Activated CD4-positive, CD25-positive, alpha-beta regulatory T cell (primary cell): ENCODE results near the gene SLC37A1.
A peak's percentile ranks its signal among the peaks of the same experiment; 100 is the strongest.
"Not testable (repeated sequence)": the region's sequence is repeated elsewhere in the genome, so short reads cannot be mapped to it uniquely, and the experiment has no call there.

Source experiments
- DNase-seq, 4 experiments: peaks; one replicate each; lab custom pipeline; 2025; lab: John Stamatoyannopoulos, UW

The SLC37A1 gene

GRCh38 chr21:42513151-42513984, at the start of gene SLC37A1:
Gene SLC37A1 (plus strand): TSS chr21:42513852. CDS start chr21:42518455, 4,603 bp downstream.
- peak in 1 of 4 experiments; percentile 18 for DNase-seq

DNA sequence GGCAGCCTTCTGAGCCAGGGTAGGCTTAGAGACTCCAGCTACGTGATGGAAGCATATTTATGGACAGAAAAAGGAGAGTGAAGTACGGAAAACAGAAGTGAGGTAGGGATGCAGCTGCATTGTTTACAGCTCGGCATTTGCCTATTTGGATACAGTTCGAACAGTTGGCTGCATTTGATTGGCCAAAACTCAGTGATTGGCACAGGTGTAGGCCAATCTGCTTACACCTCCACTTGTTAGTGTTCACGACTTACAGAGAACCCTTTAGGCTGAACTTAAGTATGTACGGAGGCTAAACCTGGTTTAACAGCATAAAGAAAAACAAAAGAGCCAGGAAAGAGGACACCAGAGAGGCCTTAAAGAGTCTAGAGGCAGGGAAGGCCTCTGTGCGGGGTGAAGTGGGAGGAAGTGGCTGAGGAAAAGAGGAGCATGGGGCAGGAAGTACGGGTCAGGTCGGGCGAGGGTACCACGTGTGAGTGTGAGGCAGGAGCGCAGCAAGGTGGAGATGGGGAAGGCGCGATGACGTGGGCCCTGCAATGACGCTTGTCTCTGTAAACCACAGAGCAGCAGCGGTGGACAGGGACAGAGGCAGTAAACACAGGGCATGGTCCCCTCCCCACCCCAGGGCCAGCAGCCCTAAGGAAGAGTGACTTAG, 49.7 kb upstream of the SLC37A1 start:
- DNase-seq: peak in 2 of 4 experiments; percentile 16 to 33

DNA sequence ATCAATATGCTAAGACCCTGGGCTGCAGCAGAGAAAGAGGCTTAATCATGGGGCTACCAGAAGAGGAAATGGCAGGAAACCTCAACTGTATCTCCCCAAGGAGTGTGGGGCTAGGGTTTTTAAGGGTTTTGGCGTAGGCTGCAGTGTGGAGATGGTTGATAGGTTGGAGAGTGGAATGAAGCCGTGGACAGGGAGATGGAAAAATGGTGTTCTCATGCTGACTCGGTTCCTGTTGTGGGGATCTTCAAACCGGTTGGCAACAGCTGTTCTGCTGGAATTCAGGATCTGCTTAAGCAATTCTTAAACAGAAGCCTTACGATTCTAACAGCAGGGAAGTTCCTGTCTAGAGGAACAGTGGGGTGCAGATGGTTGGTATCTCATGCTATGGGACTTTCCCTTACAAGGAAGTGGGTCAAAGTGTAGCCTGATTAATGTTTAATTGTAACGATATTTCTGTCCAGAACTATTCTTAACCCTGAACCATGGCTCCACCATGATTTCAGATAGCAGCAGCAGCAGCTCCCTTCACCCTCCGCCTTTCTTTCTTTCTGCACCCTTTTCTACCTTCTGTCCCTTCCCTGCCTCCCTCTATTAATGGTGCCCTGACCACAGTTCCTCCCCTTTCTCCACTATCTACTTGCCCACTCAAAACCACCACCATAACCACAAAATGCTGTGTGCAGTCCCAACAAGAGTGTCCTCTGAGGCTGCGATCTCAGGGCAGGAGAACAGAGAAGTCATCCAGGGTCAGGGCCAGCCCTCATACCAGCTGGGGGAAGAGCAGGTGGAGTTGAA, 48.4 kb upstream of the SLC37A1 start:
- no peak for DNase-seq

DNA sequence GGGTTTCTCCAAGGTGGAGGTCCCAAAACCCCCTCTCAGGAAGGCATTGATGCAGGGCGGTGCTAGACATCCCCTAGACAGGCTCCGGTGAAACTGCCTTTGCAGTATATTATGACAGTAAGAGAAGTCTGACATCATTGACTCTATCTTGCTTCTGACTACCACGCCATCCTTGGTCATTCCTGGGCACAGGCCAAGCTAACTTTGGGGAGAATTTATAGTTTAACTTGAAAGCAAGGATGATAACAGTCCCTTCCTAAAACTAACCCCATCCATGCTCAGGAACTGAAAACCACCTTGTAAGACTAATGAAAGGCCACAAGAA, 47.9 kb upstream of the SLC37A1 start:
- no peak for DNase-seq

GRCh38 chr21:42466700-42467099, 47.0 kb upstream of the SLC37A1 start:
- DNase-seq: no peak

- no peak for DNase-seq
Observed at GRCh38 chr21:42467140-42467983, 46.3 kb upstream of the SLC37A1 start.

- no peak for DNase-seq
Observed at GRCh38 chr21:42468491-42469131, 45.0 kb upstream of the SLC37A1 start.

DNA sequence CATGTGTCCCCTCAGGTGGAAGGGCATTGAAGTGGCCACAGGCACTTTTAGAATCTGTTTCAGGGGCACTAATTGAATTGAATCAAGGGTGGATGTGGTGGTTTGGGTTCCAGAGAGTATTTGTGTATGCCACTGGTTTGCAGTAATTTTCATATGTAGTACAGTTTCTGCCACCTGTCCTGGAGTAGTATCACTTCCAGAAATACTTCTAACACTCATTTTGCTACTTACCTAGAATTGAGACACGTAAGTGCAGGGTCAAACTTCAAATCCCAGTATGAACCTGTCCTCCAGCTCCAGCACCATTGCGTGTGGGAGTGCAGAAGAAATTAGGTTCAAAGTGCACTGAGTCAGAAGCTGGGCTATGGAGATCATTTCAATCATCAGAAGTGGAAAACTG, 44.4 kb upstream of the SLC37A1 start:
- DNase-seq: no peak

DNA sequence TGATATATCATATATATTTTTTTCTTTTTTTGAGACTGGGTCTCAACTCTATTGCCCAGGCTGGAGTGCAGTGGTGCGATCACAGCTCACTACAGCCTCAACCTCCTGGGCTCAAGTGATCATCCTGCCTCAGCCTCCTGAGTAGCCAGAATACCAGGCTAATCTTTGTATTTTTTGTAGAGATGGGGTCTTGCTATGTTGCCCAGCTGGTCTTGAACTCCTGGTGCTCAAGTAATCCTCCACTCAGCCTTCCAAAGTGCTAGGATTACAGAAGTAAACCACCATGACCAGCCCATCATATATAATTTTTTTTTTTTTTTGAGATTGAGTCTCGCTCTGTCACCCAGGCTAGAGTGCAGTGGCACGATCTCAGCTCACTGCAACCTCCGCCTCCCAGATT, 43.9 kb upstream of the SLC37A1 start:
- not testable (repeated sequence) for DNase-seq

DNA sequence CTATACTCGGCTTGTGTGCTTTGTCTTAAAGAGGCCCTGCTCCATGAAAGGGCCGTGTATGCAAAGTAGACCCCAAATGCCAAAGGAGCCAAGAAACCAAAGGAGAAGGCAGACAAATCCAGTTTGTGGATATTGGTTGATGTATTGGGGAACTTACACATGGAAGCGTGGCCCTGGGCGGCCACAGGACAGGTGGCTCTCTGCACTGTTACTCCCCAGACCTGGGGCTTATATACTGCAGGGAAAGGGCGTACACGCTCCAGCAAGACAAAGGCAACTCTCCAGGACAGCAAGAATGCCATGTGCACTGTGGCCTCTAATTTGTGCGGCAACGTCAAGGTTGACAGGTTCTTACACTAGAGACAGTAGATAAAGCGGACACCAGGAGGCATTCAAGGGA, 42.4 kb upstream of the SLC37A1 start:
- DNase-seq: no peak

GRCh38 chr21:42471716-42472330, 41.8 kb upstream of the SLC37A1 start:
- DNase-seq: no peak

DNA sequence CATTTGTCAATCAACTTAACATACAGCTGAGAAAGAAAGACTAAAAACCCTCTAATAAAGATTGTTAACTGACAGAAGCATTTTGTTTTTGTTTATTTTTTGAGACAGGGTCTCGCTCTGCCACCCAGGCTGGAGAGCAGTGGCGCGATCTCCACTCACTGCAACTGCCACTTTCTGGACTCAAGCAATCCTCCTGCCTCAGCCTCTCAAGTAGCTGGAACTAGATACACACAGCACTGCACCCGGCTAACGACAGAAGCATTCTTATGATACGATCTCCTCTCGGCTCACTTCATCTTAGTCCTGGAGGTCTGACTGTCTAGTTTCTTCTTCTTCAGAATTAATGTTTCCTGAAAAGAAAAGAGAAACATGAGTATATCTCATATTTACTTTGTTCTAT, 41.1 kb upstream of the SLC37A1 start:
- no peak for DNase-seq

- no peak for DNase-seq
Observed at GRCh38 chr21:42473498-42474042, 40.1 kb upstream of the SLC37A1 start.

GRCh38 chr21:42474043-42474831, 39.4 kb upstream of the SLC37A1 start:
- no peak for DNase-seq

DNA sequence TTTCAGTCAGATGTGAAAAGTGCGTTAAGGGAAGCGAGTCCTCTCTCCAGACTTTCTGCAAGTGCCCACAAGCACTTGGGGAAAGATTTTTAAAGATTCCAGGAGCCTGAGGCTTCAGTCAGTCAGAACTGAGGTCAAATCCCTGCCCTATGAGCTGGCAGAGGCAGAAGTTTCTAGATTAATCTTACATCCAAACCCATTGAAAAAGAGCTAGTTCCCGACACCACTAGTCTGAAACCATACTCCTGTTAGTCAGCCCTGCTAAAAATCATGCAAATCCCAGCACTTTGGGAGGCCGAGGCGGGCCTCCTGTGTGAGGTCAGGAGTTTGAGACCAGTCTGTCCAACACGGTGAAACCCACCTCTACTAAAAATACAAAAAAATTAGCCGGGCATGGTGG, 38.6 kb upstream of the SLC37A1 start:
- no peak for DNase-seq

GRCh38 chr21:42475526-42476387, 37.9 kb upstream of the SLC37A1 start:
- no peak for DNase-seq

DNA sequence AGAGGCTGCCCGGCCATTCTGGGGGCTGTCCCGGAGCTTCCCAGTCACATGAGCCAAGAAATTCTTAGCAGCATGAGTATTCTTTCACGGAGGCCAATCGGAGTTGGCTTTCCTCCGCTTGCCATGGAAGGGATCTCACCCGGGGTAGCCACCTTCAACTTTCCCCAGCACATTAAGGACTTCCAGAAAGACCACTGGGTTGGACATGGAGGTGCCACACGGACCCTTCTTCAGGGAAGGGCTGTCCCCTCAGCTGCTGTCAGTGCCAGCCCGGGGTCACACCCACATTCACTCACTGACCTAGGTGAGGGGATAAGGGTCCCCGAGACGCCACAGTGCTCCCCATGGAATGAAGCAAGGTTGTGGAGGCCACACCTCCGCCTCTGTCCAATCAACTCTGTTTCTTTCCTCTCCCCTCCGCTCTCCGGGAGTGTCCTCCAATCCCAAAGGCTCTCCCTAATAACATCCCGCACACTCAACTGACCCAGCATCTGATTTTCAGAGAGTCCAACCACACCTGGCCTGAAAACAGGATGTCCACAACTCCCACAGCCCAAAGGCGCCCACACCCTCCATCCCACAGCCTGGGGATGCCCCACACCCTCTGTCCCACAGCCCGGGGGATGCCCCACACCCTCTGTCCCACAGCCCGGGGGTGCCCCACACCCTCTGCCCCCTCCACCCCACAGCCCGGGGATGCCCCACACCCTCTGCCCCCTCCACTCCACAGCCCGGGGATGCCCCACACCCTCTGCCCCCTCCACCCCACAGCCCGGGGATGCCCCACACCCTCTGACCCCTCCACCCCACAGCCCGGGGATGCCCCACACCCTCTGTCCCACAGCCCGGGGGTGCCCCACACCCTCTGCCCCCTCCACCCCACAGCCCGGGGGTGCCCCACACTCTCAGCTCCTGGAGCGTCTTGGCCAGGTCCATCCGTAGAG, 37.0 kb upstream of the SLC37A1 start:
- no peak for DNase-seq

- no peak for DNase-seq
Observed at GRCh38 chr21:42478504-42478903, 35.1 kb upstream of the SLC37A1 start.
